IMR-90 (cell line): ENCODE measurements around the gene ZFYVE26. TPM values are rescaled to one million over a fixed set of nuclear protein-coding genes. Genes with fewer than 3 reads are reported as not detected.

Experiments
- ATAC-seq: fragments of 200-7000 bp; cut with Tn5 transposase; 2 replicates; pipeline ENCODE4 v1.9.1; 2020; ENCODE audit warnings: low read depth, mild to moderate bottlenecking, moderate library complexity
- BruUV-seq: library from RNA; stranded (reverse); fragments of 400-500 nt; replicated peaks from 2 replicates; lab custom pipeline; 2021; lab: Mats Ljungman, UMichigan
- CTCF ChIA-PET: fragments of 300-600 bp; formaldehyde crosslinking; extraction: SDS; loops from one replicate; lab custom pipeline; 2021; ENCODE audit warnings: antibody characterized with exemption; lab: Yijun Ruan, JAX
- POLR2A ChIA-PET: fragments of 300-600 bp; sonication (Branson Sonifier 250); formaldehyde crosslinking; loops from one replicate; lab custom pipeline; 2022; ENCODE audit warnings: antibody characterized with exemption; ENCODE audit not compliant: unreplicated experiment; lab: Charles Lee
- DNase-seq: peaks from one replicate; pipeline ENCODE4 v3.0.0; 2013
- H2AFZ ChIP-seq: replicated peaks from 2 replicates; pipeline ENCODE3; 2013; ENCODE audit warnings: low read length, mild to moderate bottlenecking; ENCODE audit not compliant: poor library complexity
- H2AK5ac ChIP-seq: 2 replicates; pipeline ENCODE4 v1.6.1; 2013; ENCODE audit warnings: low read depth, low read length, inconsistent platforms
- H2AK9ac ChIP-seq: replicated peaks from 2 replicates; pipeline ENCODE3; 2013; ENCODE audit warnings: mild to moderate bottlenecking, low read depth, low read length, moderate library complexity; ENCODE audit not compliant: poor library complexity
- H2BK120ac ChIP-seq: 2 replicates; pipeline ENCODE4 v1.6.1; 2013; ENCODE audit warnings: low read depth, low read length, inconsistent platforms
- H2BK15ac ChIP-seq: 3 replicates; pipeline ENCODE4 v1.6.1; 2013; ENCODE audit warnings: low read depth, low read length, inconsistent platforms
- H2BK20ac ChIP-seq: 2 replicates; pipeline ENCODE4 v1.6.1; 2013; ENCODE audit warnings: low read depth, mild to moderate bottlenecking, inconsistent platforms, low read length, moderate library complexity
- H2BK5ac ChIP-seq: 2 replicates; pipeline ENCODE4 v1.6.1; 2013; ENCODE audit warnings: mild to moderate bottlenecking, low read depth, low read length, inconsistent platforms; ENCODE audit not compliant: poor library complexity, severe bottlenecking
- H3K14ac ChIP-seq: replicated peaks from 2 replicates; pipeline ENCODE4 v1.6.1; 2013; ENCODE audit warnings: low read depth, low read length, inconsistent platforms
- H3K18ac ChIP-seq: 2 replicates; pipeline ENCODE4 v1.6.1; 2013; ENCODE audit warnings: low read depth, low read length, control low read depth
- H3K23ac ChIP-seq: 2 replicates; pipeline ENCODE4 v1.6.1; 2013; ENCODE audit warnings: low read depth, low read length, inconsistent platforms
- H3K27ac ChIP-seq: 2 replicates; pipeline ENCODE4 v1.5.1; 2013; ENCODE audit warnings: mild to moderate bottlenecking, control low read depth, low read length; ENCODE audit not compliant: insufficient read depth
- H3K27me3 ChIP-seq: 2 replicates; pipeline ENCODE4 v1.6.1; 2013; ENCODE audit warnings: low read length; ENCODE audit not compliant: control insufficient read depth, insufficient read depth
- H3K36me3 ChIP-seq: 2 replicates; pipeline ENCODE4 v1.6.1; 2013; ENCODE audit warnings: low read length, mixed read lengths; ENCODE audit not compliant: control insufficient read depth, insufficient read depth
- H3K4ac ChIP-seq: 2 replicates; pipeline ENCODE4 v1.6.1; 2013; ENCODE audit warnings: low read depth, low read length, inconsistent platforms
- H3K4me1 ChIP-seq: 2 replicates; pipeline ENCODE4 v1.6.1; 2013; ENCODE audit warnings: low read length, mixed read lengths; ENCODE audit not compliant: control insufficient read depth, insufficient read depth
- H3K4me2 ChIP-seq: 2 replicates; pipeline ENCODE4 v1.6.1; 2013; ENCODE audit warnings: low read depth, mild to moderate bottlenecking, control low read depth, low read length, moderate library complexity
- H3K4me3 ChIP-seq: 2 replicates; pipeline ENCODE4 v1.5.1; 2013; ENCODE audit warnings: low read depth, mild to moderate bottlenecking, control low read depth, low read length, moderate library complexity; ENCODE audit not compliant: insufficient read depth
- H3K56ac ChIP-seq: 2 replicates; pipeline ENCODE4 v1.6.1; 2013; ENCODE audit warnings: low read length, inconsistent platforms; ENCODE audit not compliant: insufficient read depth; ENCODE audit errors: extremely low read depth
- H3K79me1 ChIP-seq, 2 experiments: 2 replicates each; pipeline ENCODE4 v1.6.1; 2013; ENCODE audit warnings: low read length in 2 of 2, inconsistent platforms in 1 of 2, low read depth in 1 of 2
- H3K9ac ChIP-seq: 2 replicates; pipeline ENCODE4 v1.6.1; 2013; ENCODE audit warnings: low read depth, low read length, control low read depth
- H3K9me1 ChIP-seq: 2 replicates; pipeline ENCODE4 v1.6.1; 2013; ENCODE audit warnings: low read length, inconsistent platforms; ENCODE audit not compliant: insufficient read depth
- H3K9me3 ChIP-seq: 2 replicates; pipeline ENCODE4 v1.6.1; 2013; ENCODE audit warnings: low read length; ENCODE audit not compliant: control insufficient read depth, insufficient read depth
- H4K20me1 ChIP-seq: 2 replicates; pipeline ENCODE4 v1.6.1; 2013; ENCODE audit warnings: low read length, inconsistent platforms; ENCODE audit not compliant: insufficient read depth
- H4K5ac ChIP-seq: 2 replicates; pipeline ENCODE4 v1.6.1; 2013; ENCODE audit warnings: mild to moderate bottlenecking, low read depth, low read length, control low read depth
- H4K8ac ChIP-seq, 2 experiments: 2 replicates each; pipeline ENCODE4 v1.6.1; 2013; ENCODE audit warnings: low read depth in 2 of 2, low read length in 2 of 2, control low read depth in 1 of 2, inconsistent platforms in 1 of 2
- H4K91ac ChIP-seq: 2 replicates; pipeline ENCODE4 v1.6.1; 2013; ENCODE audit warnings: low read depth, low read length, inconsistent platforms; ENCODE audit not compliant: insufficient read depth
- CEBPB ChIP-seq: IDR thresholded peaks from 2 replicates; pipeline ENCODE4 v1.6.1; 2012; ENCODE audit warnings: low read depth, low read length, improper control_type of control experiment
- MAFK ChIP-seq: IDR thresholded peaks from 2 replicates; pipeline ENCODE4 v1.6.1; 2012; ENCODE audit warnings: low read depth, low read length, improper control_type of control experiment
- WGBS, 2 experiments: methylation state at CpG; one replicate each; pipeline versions ENCODE4 v1.1.5 to v1.1.7; 2013; ENCODE audit warnings: missing lambda C conversion rate in 2 of 2; ENCODE audit not compliant: insufficient read length in 1 of 2; ENCODE audit errors: extremely low coverage in 2 of 2; 5-methylcytosine and 5-hydroxymethylcytosine counted together
- dilution Hi-C: fragments of 300-500 bp; cut with HindIII; formaldehyde crosslinking; loops from one replicate; pipeline ENCODE4 v1.14.3; 2018; ENCODE audit warnings: low sequenced_read_pairs; ENCODE audit not compliant: unreplicated experiment
- in situ Hi-C: fragments of 300-500 bp; cut with MboI; formaldehyde crosslinking; loops from 3 replicates; pipeline ENCODE4 v1.14.3; 2019; ENCODE audit warnings: low sequenced_read_pairs, inconsistent platforms, mixed read lengths
- intact Hi-C: fragments of 100-400 bp; cut with micrococcal nuclease; formaldehyde crosslinking; loops from 2 replicates; pipeline ENCODE4 v1.10.0; 2022
- polyA plus RNA-seq, 3 experiments: library from polyadenylated mRNA; depleted of rRNA; stranded (reverse); fragments of >200 nt; gene quantifications; 2 replicates each; pipeline ENCODE4 v1.2.3, GENCODE V29; 2012; ENCODE audit warnings: low replicate concordance in 1 of 3
- total RNA-seq: library from RNA; depleted of rRNA; stranded (reverse); fragments of >200 nt; gene quantifications from 2 replicates; pipeline ENCODE4 v1.2.3, GENCODE V29; 2012

Gene ZFYVE26
- total and polyA plus RNA-seq, 2 of the 4 experiments (the other 2 are of a cell fraction), result 6.0 to 11.1 TPM

GRCh38 chr14:67729072-67729885, 87.1 kb downstream of the ZFYVE26 start:
- Histone ChIP-seq H3K9me3 (0 out of 2 replicates have a peak, but pooled peaks cover 4% of the 10 kb centered on the region), H3K9ac (no peak overlapping the region), H3K4me1 (no peaks in the 10 kb centered on the region), H2AK5ac (no peak overlapping the region), H4K20me1 (no peaks in the 10 kb centered on the region), H4K8ac (no peak overlapping the region), H2BK15ac (no peak overlapping the region), H2AK9ac (no peak overlapping the region), H4K91ac (no peak overlapping the region), H3K4ac (no peak overlapping the region), H3K27ac (no peak overlapping the region), H3K4me2 (no peak overlapping the region), H2BK20ac (no peak overlapping the region), H4K5ac (no peak overlapping the region), H3K9me1 (no peaks in the 10 kb centered on the region), H2AFZ (peak overlapping the region; percentile 27), H3K79me1 (no peaks in the 10 kb centered on the region), H3K18ac (no peak overlapping the region), H3K27me3 (peaks cover 46% of the 10 kb centered on the region), H2BK5ac (no peak overlapping the region), H3K23ac (no peak overlapping the region), H3K56ac (no peak overlapping the region), H3K36me3 (no peaks in the 10 kb centered on the region), H3K4me3 (no peak overlapping the region), H2BK120ac (no peak overlapping the region), H3K14ac (no peak overlapping the region)
- no CpG with 5 or more reads among the region's 21 CpGs for WGBS, 2 experiments
- intact Hi-C loops (no loop called here), in situ Hi-C loops (no loop called here), dilution Hi-C loops (no loop called here)
- POLR2A ChIA-PET, result no interaction called here
- no peak for TF ChIP-seq MAFK
- peak; percentile 65 for TF ChIP-seq CEBPB
- ATAC-seq, result no peak
- CTCF ChIA-PET, result interaction anchor here (1.6 kb wide), 1 partner anchor 10 kb away, joined by 5 read pairs; no protein-coding TSS in a partner anchor
- DNase-seq, result no peak
- no TSS peak for BruUV-seq
